Kidney (tissue), 14 donors: Measurements from ENCODE around the gene DLG5. TPM values are rescaled to one million over a fixed set of nuclear protein-coding genes. Genes with fewer than 3 reads are reported as not detected.

Experiments
- DNase-seq, 5 donors: peaks; one replicate each; pipeline ENCODE4 v3.0.0-alpha.2; 2013 to 2020
- FAIRE-seq: peaks from 2 replicates; lab custom pipeline; 2012; peaks lifted over from hg19 to GRCh38; lab: Jason Lieb, UNC
- H3K27ac ChIP-seq, 2 donors: one replicate each; pipeline ENCODE4 v1.7.0; 2013; ENCODE audit warnings: low read depth in 2 of 2, low read length in 2 of 2, inconsistent platforms in 1 of 2
- H3K27me3 ChIP-seq: one replicate; pipeline ENCODE4 v1.7.1; 2013; ENCODE audit warnings: low read length, inconsistent platforms; ENCODE audit not compliant: control insufficient read depth, insufficient read depth
- H3K36me3 ChIP-seq, 3 donors: one replicate each; pipeline versions ENCODE4 v1.7.0 to v1.7.1; 2013; ENCODE audit warnings: low read length in 3 of 3, control low read depth in 1 of 3, inconsistent platforms in 1 of 3; ENCODE audit not compliant: insufficient read depth in 3 of 3, control insufficient read depth in 2 of 3
- H3K4me1 ChIP-seq, 3 donors: one replicate each; pipeline versions ENCODE4 v1.7.0 to v1.7.1; 2013; ENCODE audit warnings: low read length in 3 of 3, inconsistent platforms in 1 of 3, low read depth in 1 of 3; ENCODE audit not compliant: control insufficient read depth in 2 of 3, insufficient read depth in 2 of 3
- H3K4me3 ChIP-seq, 3 donors: one replicate each; pipeline versions ENCODE4 v1.7.0 to v1.8.1; 2013; ENCODE audit warnings: low read length in 3 of 3, control low read depth in 1 of 3, inconsistent platforms in 1 of 3
- H3K9ac ChIP-seq, 3 donors: one replicate each; pipeline versions ENCODE4 v1.7.0 to v1.7.1; 2013; ENCODE audit warnings: low read length in 3 of 3, control low read depth in 1 of 3, inconsistent platforms in 1 of 3
- H3K9me3 ChIP-seq, 3 donors: one replicate each; pipeline versions ENCODE4 v1.7.0 to v1.7.1; 2013; ENCODE audit warnings: low read length in 3 of 3, control low read depth in 1 of 3, inconsistent platforms in 1 of 3; ENCODE audit not compliant: control insufficient read depth in 2 of 3, insufficient read depth in 1 of 3
- CTCF ChIP-seq: IDR thresholded peaks from 3 replicates; pipeline ENCODE4 v1.5.1; 2012; ENCODE audit warnings: mild to moderate bottlenecking, moderate library complexity, borderline replicate concordance; ENCODE audit not compliant: insufficient read depth; ENCODE audit errors: extremely low read depth
- intact Hi-C: fragments of 100-400 bp; cut with DNase I; formaldehyde crosslinking; loops from one replicate; pipeline ENCODE4 v1.11.1; 2022
- polyA plus RNA-seq: library from polyadenylated mRNA; stranded (reverse); fragments of 350-450 nt; fragmentation: Illumina TruSeq; extraction: RNeasy Lipid Tissue Mini Kit (QIAGEN cat#74804); gene quantifications from one replicate; pipeline ENCODE4 v1.2.3, GENCODE V29; 2014; ENCODE audit warnings: low read depth, low replicate concordance; ENCODE audit not compliant: insufficient read depth
- total RNA-seq: library from RNA; stranded (reverse); fragmentation: NEBNext Ultra II Directional; extraction: Animal tissue kit (Norgen Biotek cat#: 25700); gene quantifications from one replicate; pipeline ENCODE4 v1.2.1, GENCODE V29; 2021
- donor health status: control.
- donor health status: control.
- donor health status: control.
- donor health status: control.
- donor health status: control.
- donor health status: DM: yes; HTN: yes; CAD: no.
- donor health status: Normal renal cell carcinoma (clear cell type).

The DLG5 gene
- total and polyA plus RNA-seq, 2 donors from 2014 or later = 5.4 to 30.0 TPM

GRCh38 chr10:77804371-77804770, 122.2 kb downstream of the DLG5 start:
- Histone ChIP-seq H3K4me1 (no peaks in the 10 kb centered on the region), H3K27ac (no peak overlapping the region), H3K9ac (no peak overlapping the region), H3K27me3 (no peaks in the 10 kb centered on the region), H3K36me3 (peaks cover 5 to 42% (median 41%) of the 10 kb centered on the region in 3 donors), H3K9me3 (no peaks in the 10 kb centered on the region), H3K4me3 (no peak overlapping the region)
- FAIRE-seq (no peak), DNase-seq (no peak)
- intact Hi-C loops = no loop called here
- no peak for TF ChIP-seq CTCF

DNA sequence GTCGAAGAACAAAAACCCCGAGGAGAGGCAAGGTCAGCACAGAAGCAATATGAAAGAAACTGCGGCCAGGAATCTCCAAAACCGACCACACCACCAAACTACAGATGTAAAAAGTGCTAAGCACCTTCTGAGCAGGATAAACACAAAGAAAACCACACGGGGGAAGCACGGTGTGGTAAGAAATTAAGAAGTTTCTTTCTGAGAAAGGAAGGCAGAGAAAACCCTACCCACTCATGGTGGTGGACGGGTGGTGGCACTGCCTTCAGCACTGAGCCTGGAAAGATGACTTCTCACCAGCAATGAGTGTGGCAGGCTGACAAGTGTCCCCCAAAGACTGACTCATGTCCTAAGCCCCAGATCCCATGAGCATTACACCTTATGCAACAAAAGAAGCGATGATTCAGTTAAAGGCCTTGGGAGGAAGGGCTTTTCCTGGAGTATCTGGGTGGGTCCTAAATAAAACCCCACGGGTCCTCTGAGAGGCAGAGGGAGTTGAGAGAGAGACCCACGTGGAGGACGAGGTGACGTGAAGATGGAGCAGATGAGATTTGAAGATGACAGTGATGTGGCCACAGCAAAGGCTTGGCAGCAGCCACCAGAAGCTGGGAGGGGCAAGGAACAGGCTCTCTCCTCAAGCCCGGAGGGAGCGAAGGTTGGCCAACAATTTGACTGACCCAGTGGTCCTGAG, 124.9 kb downstream of the DLG5 start:
- Histone ChIP-seq H3K36me3 (peaks cover 3 to 39% (median 33%) of the 10 kb centered on the region in 3 donors), H3K9ac (no peak overlapping the region), H3K4me1 (no peaks in the 10 kb centered on the region), H3K4me3 (no peak overlapping the region), H3K27ac (no peak overlapping the region), H3K9me3 (no peaks in the 10 kb centered on the region), H3K27me3 (no peaks in the 10 kb centered on the region)
- intact Hi-C loops = no loop called here
- DNase-seq = no peak
- no peak for FAIRE-seq
- no peak for TF ChIP-seq CTCF

DNA sequence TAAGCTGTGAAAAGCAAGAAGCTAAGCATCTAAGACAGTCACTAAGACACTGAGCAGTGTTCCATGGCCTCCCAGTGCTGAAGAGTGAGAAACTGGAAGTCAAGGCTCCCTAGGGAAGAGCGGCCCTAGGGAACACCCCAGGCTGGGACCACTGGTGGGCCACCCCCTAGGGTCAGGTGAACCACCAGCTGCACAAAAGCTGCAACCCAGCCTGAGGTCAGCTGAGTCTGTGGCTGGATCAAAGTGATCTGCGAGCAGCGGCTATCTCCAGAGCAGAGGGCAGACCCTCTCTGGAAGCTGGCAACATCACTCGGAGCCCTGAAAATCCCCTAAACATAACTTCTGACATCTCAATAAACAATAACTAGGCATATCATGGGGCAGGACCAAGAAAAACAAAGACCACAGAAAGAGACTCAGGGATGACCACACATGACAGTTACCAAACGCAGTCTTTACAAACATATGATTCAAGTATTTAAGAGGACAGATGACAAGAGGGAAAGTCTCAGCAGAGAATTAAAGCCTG, 125.8 kb downstream of the DLG5 start:
- intact Hi-C loops = no loop called here
- Histone ChIP-seq H3K36me3 (peaks cover 3 to 41% (median 34%) of the 10 kb centered on the region in 3 donors), H3K27ac (no peak overlapping the region)

More for the DNA sequence above, 125.8 kb downstream of the DLG5 start:
- no peak for FAIRE-seq
- no peak for TF ChIP-seq CTCF
- Histone ChIP-seq H3K9ac (no peak overlapping the region), H3K9me3 (no peaks in the 10 kb centered on the region), H3K4me3 (no peak overlapping the region), H3K4me1 (no peaks in the 10 kb centered on the region), H3K27me3 (no peaks in the 10 kb centered on the region)
- DNase-seq = no peak
